HTR-8/SVneo (cell line): Measurements from ENCODE around the gene GCC1.
"Not testable (repeated sequence)": the region's sequence is repeated elsewhere in the genome, so short reads cannot be mapped to it uniquely, and the experiment has no call there.

Experiments
- DNase-seq: peaks from one replicate; pipeline ENCODE4 v3.0.0; 2011; ENCODE audit warnings: low spot score, mixed read lengths; ENCODE audit not compliant: insufficient read length
- FAIRE-seq: peaks from 2 replicates; lab custom pipeline; 2011; peaks lifted over from hg19 to GRCh38; lab: Jason Lieb, UNC

GCC1 gene

GRCh38 chr7:127541548-127541947, 43.8 kb downstream of the GCC1 start:
- DNase-seq, result no peak
- no peak for FAIRE-seq

GRCh38 chr7:127540461-127540860, 44.9 kb downstream of the GCC1 start:
- not testable (repeated sequence) for DNase-seq, FAIRE-seq

- DNase-seq (no peak), FAIRE-seq (no peak)
Observed at GRCh38 chr7:127539116-127539515, 46.3 kb downstream of the GCC1 start.

- FAIRE-seq (no peak), DNase-seq (no peak)
Observed at GRCh38 chr7:127536741-127537140, 48.7 kb downstream of the GCC1 start.

GRCh38 chr7:127536394-127536691, 49.1 kb downstream of the GCC1 start:
- DNase-seq (no peak), FAIRE-seq (no peak)

GRCh38 chr7:127535546-127536393, 49.6 kb downstream of the GCC1 start:
- DNase-seq, result no peak
- FAIRE-seq, result no peak

- DNase-seq, result no peak
Observed at GRCh38 chr7:127534636-127535035, 50.8 kb downstream of the GCC1 start.

GRCh38 chr7:127532736-127533135, 52.7 kb downstream of the GCC1 start:
- DNase-seq (no peak), FAIRE-seq (no peak)

More at GRCh38 chr7:127534636-127535035, 50.8 kb downstream of the GCC1 start:
- FAIRE-seq, result no peak

GRCh38 chr7:127532151-127532550, 53.2 kb downstream of the GCC1 start:
- FAIRE-seq (no peak), DNase-seq (no peak)
